Neutrophil (primary cell): Measurements from ENCODE around the gene SSR4.

Source experiments
- H3K27ac ChIP-seq: fragments of 200-600 bp; sonication (generic); 2 replicates; pipeline ENCODE4 v1.5.1; 2016; ENCODE audit warnings: mild to moderate bottlenecking, moderate library complexity
- H3K27me3 ChIP-seq: fragments of 200-600 bp; sonication (generic); 2 replicates; pipeline ENCODE4 v1.6.0; 2016; ENCODE audit warnings: mild to moderate bottlenecking
- H3K36me3 ChIP-seq: fragments of 200-600 bp; sonication (generic); 2 replicates; pipeline ENCODE4 v1.5.1; 2017
- H3K4me1 ChIP-seq, 2 experiments: fragments of 200-600 bp in 1 of 2; sonication (generic) in 1 of 2; 1 replicate in 1 of 2; 2 replicates in 1 of 2; pipeline versions ENCODE4 v1.5.1 to v1.6.1; 2013 to 2016; ENCODE audit warnings: low read depth in 1 of 2, low read length in 1 of 2, mild to moderate bottlenecking in 1 of 2, moderate library complexity in 1 of 2; ENCODE audit not compliant: control insufficient read depth in 1 of 2, insufficient read depth in 1 of 2
- H3K4me3 ChIP-seq, 2 experiments: fragments of 200-600 bp in 1 of 2; sonication (generic) in 1 of 2; 1 replicate in 1 of 2; 2 replicates in 1 of 2; pipeline ENCODE4 v1.5.1; 2013 to 2016; ENCODE audit warnings: low read depth in 1 of 2, low read length in 1 of 2, mild to moderate bottlenecking in 1 of 2, moderate library complexity in 1 of 2
- H3K9me3 ChIP-seq: fragments of 200-600 bp; sonication (generic); 2 replicates; pipeline ENCODE4 v1.5.1; 2016
- TF ChIP-seq, protein P1 (sequence below): fragments of 200-600 bp; sonication (generic); IDR thresholded peaks from 2 replicates; pipeline ENCODE4 v1.5.1; 2016; ENCODE audit warnings: antibody characterized with exemption

SSR4 gene

DNA sequence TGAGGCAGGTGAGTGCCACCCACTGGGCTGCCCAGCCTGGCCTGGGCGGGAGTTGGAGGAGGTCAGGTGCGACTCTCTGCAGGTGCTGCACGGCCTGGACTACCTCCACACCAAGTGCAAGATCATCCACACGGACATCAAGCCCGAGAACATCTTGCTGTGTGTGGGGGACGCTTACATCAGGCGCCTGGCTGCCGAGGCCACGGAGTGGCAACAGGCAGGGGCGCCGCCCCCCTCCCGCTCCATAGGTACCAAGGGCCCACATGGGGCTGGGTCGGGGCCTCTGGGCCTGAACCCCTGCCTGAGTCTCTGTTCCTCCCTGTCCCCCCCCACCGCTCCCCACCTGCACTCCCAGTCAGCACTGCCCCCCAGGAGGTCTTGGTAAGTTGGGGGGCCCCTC lies 11.6 kb upstream of the SSR4 start:
- TF ChIP-seq, protein P1, sequence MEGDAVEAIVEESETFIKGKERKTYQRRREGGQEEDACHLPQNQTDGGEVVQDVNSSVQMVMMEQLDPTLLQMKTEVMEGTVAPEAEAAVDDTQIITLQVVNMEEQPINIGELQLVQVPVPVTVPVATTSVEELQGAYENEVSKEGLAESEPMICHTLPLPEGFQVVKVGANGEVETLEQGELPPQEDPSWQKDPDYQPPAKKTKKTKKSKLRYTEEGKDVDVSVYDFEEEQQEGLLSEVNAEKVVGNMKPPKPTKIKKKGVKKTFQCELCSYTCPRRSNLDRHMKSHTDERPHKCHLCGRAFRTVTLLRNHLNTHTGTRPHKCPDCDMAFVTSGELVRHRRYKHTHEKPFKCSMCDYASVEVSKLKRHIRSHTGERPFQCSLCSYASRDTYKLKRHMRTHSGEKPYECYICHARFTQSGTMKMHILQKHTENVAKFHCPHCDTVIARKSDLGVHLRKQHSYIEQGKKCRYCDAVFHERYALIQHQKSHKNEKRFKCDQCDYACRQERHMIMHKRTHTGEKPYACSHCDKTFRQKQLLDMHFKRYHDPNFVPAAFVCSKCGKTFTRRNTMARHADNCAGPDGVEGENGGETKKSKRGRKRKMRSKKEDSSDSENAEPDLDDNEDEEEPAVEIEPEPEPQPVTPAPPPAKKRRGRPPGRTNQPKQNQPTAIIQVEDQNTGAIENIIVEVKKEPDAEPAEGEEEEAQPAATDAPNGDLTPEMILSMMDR: no peak
- Histone ChIP-seq H3K27ac (no peak overlapping the region), H3K36me3 (peaks cover 47% of the 10 kb centered on the region), H3K4me1 (no peaks in the 10 kb centered on the region), H3K4me3 (no peak overlapping the region), H3K27me3 (peaks cover 36% of the 10 kb centered on the region), H3K9me3 (no peaks in the 10 kb centered on the region)

- Histone ChIP-seq H3K36me3 (peaks cover 53% of the 10 kb centered on the region), H3K9me3 (no peaks in the 10 kb centered on the region), H3K27me3 (peaks cover 36% of the 10 kb centered on the region), H3K4me3 (no peak overlapping the region), H3K27ac (no peak overlapping the region), H3K4me1 (no peaks in the 10 kb centered on the region)
- TF ChIP-seq, protein P1: no peak
Measured at GRCh38 chrX:153783378-153784013, 11.0 kb upstream of the SSR4 start.

DNA sequence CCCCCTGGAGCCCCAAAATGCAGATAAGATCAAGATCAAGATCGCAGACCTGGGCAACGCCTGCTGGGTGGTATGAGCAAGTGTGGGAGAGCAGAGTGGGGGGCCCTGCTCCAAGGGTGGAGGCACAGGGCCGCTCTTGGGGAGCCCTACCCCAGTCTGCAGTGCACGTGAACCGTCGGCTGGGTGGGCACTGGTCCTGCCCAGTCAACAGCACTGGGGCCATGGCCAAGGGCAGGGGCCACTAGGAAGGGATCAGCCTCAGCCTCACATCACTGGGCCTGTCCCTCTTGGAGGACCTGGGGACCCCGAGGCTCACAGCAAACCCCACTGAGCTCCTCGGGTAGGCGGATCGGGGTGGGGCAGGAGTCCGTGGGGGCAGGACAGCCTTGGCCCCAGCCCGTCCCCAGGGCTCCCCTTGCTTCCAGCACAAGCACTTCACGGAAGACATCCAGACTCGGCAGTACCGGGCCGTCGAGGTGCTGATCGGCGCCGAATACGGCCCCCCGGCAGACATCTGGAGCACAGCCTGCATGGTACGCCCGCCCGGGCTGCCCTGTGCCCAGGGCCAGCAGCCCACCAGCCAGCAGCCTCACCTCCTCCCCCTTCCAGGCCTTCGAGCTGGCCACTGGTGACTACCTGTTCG lies 10.0 kb upstream of the SSR4 start:
- TF ChIP-seq, protein P1: no peak
- Histone ChIP-seq H3K9me3 (no peaks in the 10 kb centered on the region), H3K27me3 (peaks cover 27% of the 10 kb centered on the region), H3K27ac (no peak overlapping the region), H3K36me3 (peaks cover 61% of the 10 kb centered on the region), H3K4me1 (no peaks in the 10 kb centered on the region), H3K4me3 (no peak overlapping the region)

DNA sequence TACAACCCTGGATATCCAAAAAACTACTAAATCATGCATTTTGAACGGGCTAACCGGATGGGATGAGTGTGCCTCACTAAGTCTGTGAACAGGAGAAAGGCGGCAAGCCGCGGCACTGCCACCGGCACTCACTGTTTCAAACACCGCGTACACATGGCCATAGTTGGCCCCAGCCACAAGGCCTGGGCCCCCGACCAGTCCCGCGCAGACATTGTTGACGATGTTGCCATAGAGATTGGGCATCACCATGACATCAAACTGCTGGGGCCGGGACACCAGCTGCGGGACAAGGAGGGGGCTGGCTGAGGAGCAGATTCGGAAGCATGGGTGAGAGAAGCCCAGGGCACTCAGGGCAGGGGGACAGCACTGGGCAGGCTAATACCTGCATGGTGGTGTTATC lies 7.8 kb upstream of the SSR4 start:
- TF ChIP-seq, protein P1: no peak
- H3K4me3 ChIP-seq: no peak overlapping the region
- H3K4me1 ChIP-seq: no peaks in the 10 kb centered on the region
- peaks cover 69% of the 10 kb centered on the region for H3K36me3 ChIP-seq
- H3K27me3 ChIP-seq: peaks cover 4% of the 10 kb centered on the region
- no peaks in the 10 kb centered on the region for H3K9me3 ChIP-seq
- H3K27ac ChIP-seq: no peak overlapping the region

- H3K27ac ChIP-seq: no peak overlapping the region
- no peaks in the 10 kb centered on the region for H3K9me3 ChIP-seq
- peaks cover 54% of the 10 kb centered on the region for H3K36me3 ChIP-seq
- TF ChIP-seq, protein P1: no peak
- H3K27me3 ChIP-seq: no peaks in the 10 kb centered on the region
- no peak overlapping the region for H3K4me3 ChIP-seq
- peaks cover 10 to 14% of the 10 kb centered on the region in 2 experiments for H3K4me1 ChIP-seq
Measured at GRCh38 chrX:153789654-153790053, 4.8 kb upstream of the SSR4 start.
